Measurements from ENCODE around the gene UPF3B.
"Not testable (repeated sequence)": the region's sequence is repeated elsewhere in the genome, so short reads cannot be mapped to it uniquely, and the experiment has no call there.

UPF3B gene

GRCh38 chrX:119824221-119824620 is 28.5 kb downstream of the UPF3B start:
- not testable (repeated sequence) for DNase-seq

GRCh38 chrX:119821703-119822102 is 31.1 kb downstream of the UPF3B start:
- DNase-seq, result not testable (repeated sequence)

DNA sequence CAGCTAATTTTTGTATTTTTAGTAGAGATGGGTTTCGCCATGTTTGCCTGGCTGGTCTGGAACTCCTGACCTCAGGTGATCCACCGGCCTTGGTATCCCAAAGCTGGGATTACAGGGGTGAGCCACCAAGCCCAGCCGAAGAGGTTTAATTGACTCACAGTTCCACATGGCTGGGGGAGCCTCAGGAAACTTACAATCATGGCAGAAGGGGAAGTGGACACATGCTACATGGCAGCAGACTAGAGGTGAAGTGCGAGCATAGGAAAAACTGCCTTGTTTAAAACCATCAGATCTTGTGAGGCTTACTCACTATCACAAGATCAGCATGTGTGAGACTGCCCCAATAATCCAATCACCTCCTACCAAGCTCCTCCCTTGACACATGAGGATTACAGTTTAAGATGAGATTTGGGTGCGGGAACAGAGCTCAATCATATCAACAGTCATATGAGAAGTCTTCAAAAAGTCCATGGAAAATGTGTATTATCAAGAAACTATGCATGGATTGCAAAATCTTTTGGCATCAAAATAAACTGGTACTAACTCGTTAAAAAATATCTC is 35.6 kb downstream of the UPF3B start:
- DNase-seq, result no peak

DNA sequence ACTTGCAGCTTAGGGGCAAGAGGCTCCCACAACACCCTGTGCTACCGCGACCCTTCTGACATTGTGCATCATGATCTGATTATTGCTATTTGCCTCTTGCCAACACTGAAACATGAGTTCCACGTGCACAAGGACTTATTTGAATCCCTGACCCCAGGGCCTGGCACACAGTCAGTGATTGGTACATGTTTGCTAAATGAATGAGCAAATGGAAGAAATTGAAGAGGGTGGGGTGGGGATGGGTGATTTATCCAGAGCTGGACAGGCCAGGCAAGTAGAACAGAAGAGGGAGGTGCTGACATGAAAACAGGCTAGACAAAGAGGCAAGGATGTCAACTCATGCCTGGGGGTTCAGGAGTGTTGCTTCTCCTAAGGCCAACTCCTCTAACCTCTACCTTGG is 36.5 kb downstream of the UPF3B start:
- no peak for DNase-seq

GRCh38 chrX:119809185-119809666 is 43.5 kb downstream of the UPF3B start:
- no peak for DNase-seq

- DNase-seq, result not testable (repeated sequence)
These were observed 44.3 kb downstream of the UPF3B start for GRCh38 chrX:119808461-119808860.

DNA sequence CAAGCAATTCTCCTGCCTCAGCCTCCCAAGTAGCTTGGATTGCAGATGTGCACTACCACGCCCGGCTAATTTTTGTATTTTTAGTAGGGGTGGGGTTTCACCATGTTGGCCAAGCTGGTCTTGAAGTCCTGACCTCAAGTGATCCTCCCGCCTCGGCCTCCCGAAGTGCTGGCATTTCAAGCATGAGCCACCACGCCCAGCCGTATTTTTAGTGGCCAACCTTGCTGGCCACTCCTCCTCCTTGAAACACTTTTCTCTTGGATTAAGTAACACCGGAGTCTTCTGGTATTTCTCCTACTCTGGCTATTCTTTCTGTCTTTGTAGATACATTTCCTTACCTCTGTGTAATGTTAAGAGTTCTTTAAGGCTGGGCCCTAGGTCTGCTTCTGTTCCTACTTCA is 50.2 kb downstream of the UPF3B start:
- no peak for DNase-seq

DNA sequence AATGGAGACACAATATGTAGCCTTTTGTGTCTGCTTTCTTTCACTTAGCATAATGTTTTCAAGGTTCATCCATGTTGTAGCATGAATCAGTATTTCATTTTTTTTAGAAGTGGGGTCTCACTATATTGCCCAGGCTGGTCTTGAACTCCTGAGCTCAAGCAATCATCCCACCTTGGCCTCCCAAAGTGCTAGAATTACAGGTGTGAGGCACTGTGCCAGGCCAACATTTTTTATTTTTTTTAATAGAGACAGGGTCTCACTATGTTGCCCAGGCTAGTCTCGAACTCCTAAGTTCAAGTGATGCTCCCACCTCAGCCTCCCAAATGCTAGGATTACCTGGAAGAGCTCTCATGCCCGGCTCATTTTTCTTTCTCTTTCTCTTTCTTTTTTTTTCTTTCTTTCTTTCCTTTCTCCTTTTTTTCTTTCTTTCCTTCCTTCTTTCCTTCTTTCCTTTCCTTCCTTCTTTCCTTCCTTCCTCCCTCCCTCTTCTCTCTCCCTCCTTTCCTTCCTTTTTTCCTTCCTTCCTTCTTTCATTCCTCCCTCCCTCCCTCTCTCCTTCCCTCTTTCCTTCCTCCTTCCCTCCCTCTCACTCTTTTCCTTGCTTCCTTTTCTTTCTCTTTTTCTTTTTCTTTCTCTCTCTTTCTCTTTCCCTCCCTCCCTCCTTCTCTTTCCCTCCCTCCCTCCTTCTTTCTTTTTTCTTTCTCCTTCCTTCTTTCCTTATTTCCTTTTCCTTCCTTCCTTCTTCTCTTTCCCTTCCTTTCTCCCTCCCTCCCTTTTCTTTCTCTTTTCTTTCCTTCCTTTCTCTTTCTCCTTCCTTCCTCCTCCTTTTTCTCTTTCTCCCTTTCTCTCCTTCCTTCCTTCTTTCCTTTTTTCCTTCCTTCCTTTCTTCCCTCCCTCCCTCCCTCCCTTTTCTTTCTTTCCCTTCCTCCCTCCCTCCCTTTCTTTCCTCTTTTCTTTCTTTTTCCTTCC is 51.2 kb downstream of the UPF3B start:
- no peak for DNase-seq

DNA sequence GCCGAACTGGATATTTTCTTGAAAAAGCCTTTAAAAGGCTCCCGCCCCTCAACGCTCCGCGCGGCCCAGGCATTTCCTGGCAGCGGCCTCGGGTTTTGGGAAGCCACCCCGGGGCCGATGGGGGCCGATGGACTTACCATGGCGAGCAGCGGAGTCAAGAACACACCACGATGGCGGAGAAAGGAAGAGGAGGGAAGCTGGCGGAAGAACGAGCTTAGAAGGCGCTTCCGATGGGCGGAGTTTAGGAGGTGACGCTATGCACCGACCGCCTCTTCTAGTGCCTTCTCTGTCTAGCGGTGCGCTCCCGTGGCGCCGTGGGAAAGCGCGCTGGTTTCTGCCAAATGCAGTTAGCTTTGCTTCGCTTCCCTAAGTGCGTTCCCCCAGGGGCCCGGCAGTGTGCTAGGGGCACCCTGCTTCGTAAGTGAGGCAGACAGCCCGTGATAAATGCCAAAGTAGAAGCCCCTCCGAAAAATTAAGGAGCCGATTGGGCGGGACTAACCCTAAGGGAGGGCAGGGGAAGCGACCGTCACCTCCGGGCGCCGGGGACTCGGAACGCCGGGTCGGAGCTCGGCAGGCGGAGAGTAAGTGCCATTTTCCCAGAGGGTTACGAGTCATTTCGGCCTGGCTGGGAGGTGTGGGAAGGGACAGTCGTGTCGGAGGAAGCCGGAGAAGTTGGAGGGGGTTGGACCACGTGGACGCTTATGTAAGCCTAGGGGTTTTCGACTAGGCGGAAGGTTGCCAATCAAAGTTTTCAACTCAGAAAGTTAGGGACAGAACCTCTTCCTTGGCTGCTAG is 61.1 kb downstream of the UPF3B start, which contains the start of gene RPL39:
Gene RPL39, minus strand, starts transcription at position 194 of the 795 bp plus-strand sequence. Its CDS starts 54 bp downstream, at position 140.
- DNase-seq, result peak; percentile 74

- no peak for DNase-seq
These were observed 61.8 kb downstream of the UPF3B start for GRCh38 chrX:119790977-119791436.

DNA sequence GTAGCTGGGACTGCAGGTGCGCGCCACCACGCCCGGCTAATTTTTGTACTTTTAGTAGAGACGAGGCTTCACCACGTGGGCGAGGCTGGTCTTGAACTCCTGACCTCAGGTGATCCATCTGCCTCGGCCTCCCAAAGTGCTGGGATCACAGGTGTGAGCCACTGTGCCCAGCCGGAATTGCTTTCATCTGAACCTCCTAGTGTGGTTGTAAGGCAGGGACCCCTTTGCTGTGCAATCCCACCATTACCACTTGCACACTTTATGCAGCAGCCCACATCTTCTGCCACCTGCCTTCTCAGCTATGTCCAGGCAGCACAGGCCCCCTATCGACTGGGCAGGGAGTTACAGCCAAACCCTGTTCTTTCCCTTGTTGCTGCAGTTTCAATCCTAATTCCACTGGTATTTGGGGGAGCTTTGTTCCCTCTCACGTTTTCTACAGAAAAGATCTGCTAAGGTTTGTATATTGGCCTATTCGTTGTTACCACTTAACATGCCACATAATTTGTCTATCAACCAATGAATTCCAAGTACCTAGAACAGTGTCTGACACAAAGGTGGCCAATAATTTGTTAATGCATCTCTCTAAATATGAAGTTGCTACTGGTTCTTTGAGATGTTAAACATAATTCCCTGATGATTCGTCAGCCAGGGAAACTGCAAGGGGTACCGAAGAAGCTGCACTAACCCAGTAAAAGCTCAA is 67.9 kb downstream of the UPF3B start:
- DNase-seq, result peak; percentile 13
